ENCODE results near the gene FOXL1. TPM values are rescaled to one million over a fixed set of nuclear protein-coding genes. Genes with fewer than 3 reads are reported as not detected.

The FOXL1 gene
- polyA plus RNA-seq, 2 of the 4 experiments (the other 2 are of a cell fraction), result 0.48 to 0.70 TPM

- FAIRE-seq, result no peak
Observed at GRCh38 chr16:86574646-86575045, 3.7 kb upstream of the FOXL1 start.

GRCh38 chr16:86575095-86575685 is 3.2 kb upstream of the FOXL1 start:
- no peak for FAIRE-seq
- DNase-seq (ENCODE audit: low read depth in 1 of 2, low spot score in 1 of 2), result no peak
- CTCF ChIA-PET, result interaction anchor here (0.6 to 4.7 kb wide), 17 partner anchors 11 to 707 kb away, joined by 3 to 18 read pairs (median 3); no protein-coding TSS in a partner anchor
- Histone ChIP-seq H3K27ac (peak overlapping the region; percentile 71 to 82; a peak in 4 of 6 replicates), H3K4me2 (peak overlapping the region; percentile 69; the same call in 2 of the 3 replicates), H3K4me1 (no peaks in the 10 kb centered on the region), H3K9me3 (no peaks in the 10 kb centered on the region), H3K4me3 (no peak overlapping the region)
- peak in 1 of 2 experiments; percentile 16; a peak in 1 of 6 replicates for ATAC-seq
- 90% methylated on average over 17 of the region's 17 CpGs for WGBS (ENCODE audit: missing lambda C conversion rate)
- POLR2A ChIA-PET, result interaction anchor here (1.1 to 1.7 kb wide), 2 partner anchors 90 to 442 kb away, joined by 3 to 6 read pairs; no protein-coding TSS in a partner anchor
- TF ChIP-seq ZC3H11A (IDR thresholded peaks at IDR 0.05) (no peak), TP53 (CRISPR knock-in tag; IDR thresholded peaks at IDR 0.05) (no peak), CHD4 (IDR thresholded peaks at IDR 0.05; ENCODE audit: borderline replicate concordance) (no peak), MAZ (IDR thresholded peaks at IDR 0.05; ENCODE audit: borderline replicate concordance, low read depth, low read length) (no peak), NFE2L2 (conservative IDR thresholded peaks at IDR 0.05; ENCODE audit: low read length) (no peak), SMC3 (IDR thresholded peaks at IDR 0.05) (no peak), SREBF2 (IDR thresholded peaks at IDR 0.05) (no peak), RNF2 (IDR thresholded peaks at IDR 0.05; ENCODE audit: borderline replicate concordance, low read depth) (no peak), ZNF302 (CRISPR knock-in tag; IDR thresholded peaks at IDR 0.05) (no peak), NR3C1 (IDR thresholded peaks at IDR 0.05) (no peak), EHF (CRISPR knock-in tag; IDR thresholded peaks at IDR 0.05) (no peak), KDM1A (IDR thresholded peaks at IDR 0.05; ENCODE audit: low read depth) (no peak), NPAS2 (CRISPR knock-in tag; IDR thresholded peaks at IDR 0.05; ENCODE audit: borderline replicate concordance) (no peak), KDM5A (IDR thresholded peaks at IDR 0.05) (no peak)
- TF ChIP-seq, protein P1, sequence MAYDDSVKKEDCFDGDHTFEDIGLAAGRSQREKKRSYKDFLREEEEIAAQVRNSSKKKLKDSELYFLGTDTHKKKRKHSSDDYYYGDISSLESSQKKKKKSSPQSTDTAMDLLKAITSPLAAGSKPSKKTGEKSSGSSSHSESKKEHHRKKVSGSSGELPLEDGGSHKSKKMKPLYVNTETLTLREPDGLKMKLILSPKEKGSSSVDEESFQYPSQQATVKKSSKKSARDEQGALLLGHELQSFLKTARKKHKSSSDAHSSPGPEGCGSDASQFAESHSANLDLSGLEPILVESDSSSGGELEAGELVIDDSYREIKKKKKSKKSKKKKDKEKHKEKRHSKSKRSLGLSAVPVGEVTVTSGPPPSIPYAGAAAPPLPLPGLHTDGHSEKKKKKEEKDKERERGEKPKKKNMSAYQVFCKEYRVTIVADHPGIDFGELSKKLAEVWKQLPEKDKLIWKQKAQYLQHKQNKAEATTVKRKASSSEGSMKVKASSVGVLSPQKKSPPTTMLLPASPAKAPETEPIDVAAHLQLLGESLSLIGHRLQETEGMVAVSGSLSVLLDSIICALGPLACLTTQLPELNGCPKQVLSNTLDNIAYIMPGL (CRISPR knock-in tag; IDR thresholded peaks at IDR 0.05; ENCODE audit: borderline replicate concordance), result no peak
- TF ChIP-seq, protein P2, sequence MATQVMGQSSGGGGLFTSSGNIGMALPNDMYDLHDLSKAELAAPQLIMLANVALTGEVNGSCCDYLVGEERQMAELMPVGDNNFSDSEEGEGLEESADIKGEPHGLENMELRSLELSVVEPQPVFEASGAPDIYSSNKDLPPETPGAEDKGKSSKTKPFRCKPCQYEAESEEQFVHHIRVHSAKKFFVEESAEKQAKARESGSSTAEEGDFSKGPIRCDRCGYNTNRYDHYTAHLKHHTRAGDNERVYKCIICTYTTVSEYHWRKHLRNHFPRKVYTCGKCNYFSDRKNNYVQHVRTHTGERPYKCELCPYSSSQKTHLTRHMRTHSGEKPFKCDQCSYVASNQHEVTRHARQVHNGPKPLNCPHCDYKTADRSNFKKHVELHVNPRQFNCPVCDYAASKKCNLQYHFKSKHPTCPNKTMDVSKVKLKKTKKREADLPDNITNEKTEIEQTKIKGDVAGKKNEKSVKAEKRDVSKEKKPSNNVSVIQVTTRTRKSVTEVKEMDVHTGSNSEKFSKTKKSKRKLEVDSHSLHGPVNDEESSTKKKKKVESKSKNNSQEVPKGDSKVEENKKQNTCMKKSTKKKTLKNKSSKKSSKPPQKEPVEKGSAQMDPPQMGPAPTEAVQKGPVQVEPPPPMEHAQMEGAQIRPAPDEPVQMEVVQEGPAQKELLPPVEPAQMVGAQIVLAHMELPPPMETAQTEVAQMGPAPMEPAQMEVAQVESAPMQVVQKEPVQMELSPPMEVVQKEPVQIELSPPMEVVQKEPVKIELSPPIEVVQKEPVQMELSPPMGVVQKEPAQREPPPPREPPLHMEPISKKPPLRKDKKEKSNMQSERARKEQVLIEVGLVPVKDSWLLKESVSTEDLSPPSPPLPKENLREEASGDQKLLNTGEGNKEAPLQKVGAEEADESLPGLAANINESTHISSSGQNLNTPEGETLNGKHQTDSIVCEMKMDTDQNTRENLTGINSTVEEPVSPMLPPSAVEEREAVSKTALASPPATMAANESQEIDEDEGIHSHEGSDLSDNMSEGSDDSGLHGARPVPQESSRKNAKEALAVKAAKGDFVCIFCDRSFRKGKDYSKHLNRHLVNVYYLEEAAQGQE (IDR thresholded peaks at IDR 0.05), result no peak
- TF ChIP-seq, protein P3, sequence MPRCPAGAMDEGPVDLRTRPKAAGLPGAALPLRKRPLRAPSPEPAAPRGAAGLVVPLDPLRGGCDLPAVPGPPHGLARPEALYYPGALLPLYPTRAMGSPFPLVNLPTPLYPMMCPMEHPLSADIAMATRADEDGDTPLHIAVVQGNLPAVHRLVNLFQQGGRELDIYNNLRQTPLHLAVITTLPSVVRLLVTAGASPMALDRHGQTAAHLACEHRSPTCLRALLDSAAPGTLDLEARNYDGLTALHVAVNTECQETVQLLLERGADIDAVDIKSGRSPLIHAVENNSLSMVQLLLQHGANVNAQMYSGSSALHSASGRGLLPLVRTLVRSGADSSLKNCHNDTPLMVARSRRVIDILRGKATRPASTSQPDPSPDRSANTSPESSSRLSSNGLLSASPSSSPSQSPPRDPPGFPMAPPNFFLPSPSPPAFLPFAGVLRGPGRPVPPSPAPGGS (IDR thresholded peaks at IDR 0.05), result no peak

More at GRCh38 chr16:86574646-86575045, 3.7 kb upstream of the FOXL1 start:
- CTCF ChIA-PET, result interaction anchor here (0.7 to 4.7 kb wide), 7 partner anchors 10 to 708 kb away, joined by 3 to 18 read pairs (median 3); no protein-coding TSS in a partner anchor
- Histone ChIP-seq H3K9me3 (no peaks in the 10 kb centered on the region), H3K27ac (no peak overlapping the region), H3K4me3 (no peak overlapping the region), H3K4me1 (no peaks in the 10 kb centered on the region), H3K4me2 (no peak overlapping the region)
- TF ChIP-seq BHLHE40 (IDR thresholded peaks at IDR 0.05; ENCODE audit: low read depth, low read length) (no peak), USF2 (IDR thresholded peaks at IDR 0.05) (no peak), ZSCAN20 (CRISPR knock-in tag; IDR thresholded peaks at IDR 0.05) (no peak), TFCP2L1 (CRISPR knock-in tag; IDR thresholded peaks at IDR 0.05) (no peak), HOXB5 (CRISPR knock-in tag; IDR thresholded peaks at IDR 0.05) (no peak), CBX2 (IDR thresholded peaks at IDR 0.05; ENCODE audit: borderline replicate concordance, low read depth) (no peak), EHF (CRISPR knock-in tag; IDR thresholded peaks at IDR 0.05) (no peak), MAX (IDR thresholded peaks at IDR 0.05) (no peak), ESRRA (IDR thresholded peaks at IDR 0.05; ENCODE audit: borderline replicate concordance, low read length) (no peak), JUN (IDR thresholded peaks at IDR 0.05) (no peak), HOXA7 (CRISPR knock-in tag; IDR thresholded peaks at IDR 0.05) (no peak), GATA3 (IDR thresholded peaks at IDR 0.05; ENCODE audit: borderline replicate concordance) (no peak), POLR2AphosphoS2 (conservative IDR thresholded peaks at IDR 0.05; ENCODE audit: low read length) (no peak), RCOR1 (IDR thresholded peaks at IDR 0.05; ENCODE audit: low read depth, low read length) (no peak), MAFK (IDR thresholded peaks at IDR 0.05; ENCODE audit: partially characterized antibody) (no peak), RAD21 (conservative IDR thresholded peaks at IDR 0.05 in 1 of 2, IDR thresholded peaks at IDR 0.05 in 1 of 2) (no peak)
- TF ChIP-seq, protein P1 (CRISPR knock-in tag; IDR thresholded peaks at IDR 0.05; ENCODE audit: borderline replicate concordance), result no peak
- 73% methylated on average over 4 of the region's 4 CpGs for WGBS (ENCODE audit: missing lambda C conversion rate)
- POLR2A ChIA-PET, result no interaction called here
- DNase-seq (ENCODE audit: low read depth in 1 of 2, low spot score in 1 of 2) (no peak), ATAC-seq (no peak)
